Measurements from ENCODE around the gene MMEL1. TPM values are rescaled to one million over a fixed set of nuclear protein-coding genes. Genes with fewer than 3 reads are reported as not detected.

Gene MMEL1
- total and polyA plus RNA-seq, 8 donors: 0.39 to 8.7 (median 2.5) TPM

- 89 to 91% methylated on average over 6 of the region's 6 CpGs for WGBS, 2 donors
- DNase-seq: peak in 1 of 6 donors; percentile 66
- H3K4me3 ChIP-seq: no peak overlapping the region
- no peak for TF ChIP-seq CTCF (IDR thresholded peaks at IDR 0.05)
- no peaks in the 10 kb centered on the region for H3K9me3 ChIP-seq
- ATAC-seq: no peak
- no peak for FAIRE-seq
- peaks cover 0 to 4% (median 0%) of the 10 kb centered on the region in 3 donors for H3K4me1 ChIP-seq
- no peaks in the 10 kb centered on the region for H3K27me3 ChIP-seq
- no peak overlapping the region for H3K27ac ChIP-seq
- H3K36me3 ChIP-seq: no peaks in the 10 kb centered on the region
- intact Hi-C loops (cut with DNase I): no loop called here
Observed at GRCh38 chr1:2558861-2559260, 74.0 kb downstream of the MMEL1 start.

GRCh38 chr1:2558420-2558819, 74.4 kb downstream of the MMEL1 start:
- Histone ChIP-seq H3K4me3 (no peak overlapping the region), H3K4me1 (peaks cover 0 to 4% (median 0%) of the 10 kb centered on the region in 3 donors), H3K36me3 (no peaks in the 10 kb centered on the region), H3K27ac (no peak overlapping the region), H3K27me3 (no peaks in the 10 kb centered on the region), H3K9me3 (no peaks in the 10 kb centered on the region)
- intact Hi-C loops (cut with DNase I): no loop called here
- ATAC-seq (no peak), DNase-seq (peak in 1 of 6 donors; percentile 66), FAIRE-seq (no peak)
- WGBS, 2 donors: 89% methylated on average over 12 of the region's 12 CpGs
- TF ChIP-seq CTCF (IDR thresholded peaks at IDR 0.05): no peak

- peaks cover 0 to 4% (median 0%) of the 10 kb centered on the region in 3 donors for H3K4me1 ChIP-seq
Observed at GRCh38 chr1:2557482-2558400, 75.1 kb downstream of the MMEL1 start.

GRCh38 chr1:2556678-2557481, 75.9 kb downstream of the MMEL1 start:
- Histone ChIP-seq H3K4me1 (peaks cover 0 to 4% (median 0%) of the 10 kb centered on the region in 3 donors), H3K4me3 (peak overlapping the region; percentile 41 to 70 (median 54)), H3K36me3 (no peaks in the 10 kb centered on the region), H3K9me3 (no peaks in the 10 kb centered on the region), H3K27me3 (no peaks in the 10 kb centered on the region), H3K27ac (peak overlapping the region; percentile 37 to 85 (median 82))
- FAIRE-seq (no peak), DNase-seq (peak in 2 of 6 donors; percentile 51 to 83), ATAC-seq (peak; percentile 18 to 50 (median 32))
- no peak for TF ChIP-seq CTCF (IDR thresholded peaks at IDR 0.05)
- 14 to 34% methylated on average over 20 to 24 of the region's 24 CpGs for WGBS, 2 donors
- intact Hi-C loops (cut with DNase I): no loop called here

More at GRCh38 chr1:2557482-2558400, 75.1 kb downstream of the MMEL1 start:
- intact Hi-C loops (cut with DNase I): no loop called here
- Histone ChIP-seq H3K4me3 (peak overlapping the region in 3 of 4 donors; percentile 47 to 70 (median 60)), H3K27me3 (no peaks in the 10 kb centered on the region), H3K9me3 (no peaks in the 10 kb centered on the region), H3K36me3 (no peaks in the 10 kb centered on the region), H3K27ac (peak overlapping the region; percentile 37 to 85 (median 82))
- DNase-seq (peak in 2 of 6 donors; percentile 61 to 72), FAIRE-seq (no peak), ATAC-seq (peak in 3 of 4 donors; percentile 3 to 21 (median 8))
- WGBS, 2 donors: 77 to 82% methylated on average over 29 to 30 of the region's 30 CpGs
- no peak for TF ChIP-seq CTCF (IDR thresholded peaks at IDR 0.05)

All from pancreas (tissue), 10 donors.